Measurements from ENCODE around the gene LINGO3.

GRCh38 chr19:2340496-2341243 is 32.7 kb upstream of the LINGO3 start:
- TF ChIP-seq CTCF (IDR thresholded peaks at IDR 0.05 in 8 of 11, conservative IDR thresholded peaks at IDR 0.05 in 3 of 11), result no peak
- no peak for TF ChIP-seq POLR2A (IDR thresholded peaks at IDR 0.05)
- no peak for TF ChIP-seq POLR2AphosphoS5 (IDR thresholded peaks at IDR 0.05)

Measured in spleen (tissue), 7 donors.